ENCODE results near the gene AKR1D1. TPM values are rescaled to one million over a fixed set of nuclear protein-coding genes. Genes with fewer than 3 reads are reported as not detected.

Gene AKR1D1
- polyA plus RNA-seq, 2 of the 4 experiments (the other 2 are of a cell fraction) = 0.06 TPM; not detected in 1

DNA sequence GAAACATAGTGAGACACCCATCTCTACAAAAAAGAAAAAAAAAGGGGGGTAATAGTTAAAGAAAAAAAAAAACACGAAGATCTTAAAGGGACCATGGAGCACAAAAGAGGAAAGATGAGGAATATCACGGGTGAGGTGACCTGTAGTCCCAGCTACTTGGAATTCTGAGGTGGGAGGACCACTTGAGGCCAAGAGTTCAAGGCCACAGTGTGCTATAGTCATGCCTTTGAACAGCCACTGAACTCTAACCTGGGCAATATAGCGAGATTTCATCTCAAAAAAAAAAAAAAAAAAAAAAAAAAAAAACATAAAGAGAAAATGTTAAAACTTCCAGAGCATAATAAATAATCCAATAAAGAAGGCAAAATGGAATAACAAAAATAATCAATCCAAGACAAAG, 23.6 kb downstream of the AKR1D1 start:
- no peak overlapping the region for H3K4me2 ChIP-seq
- WGBS (ENCODE audit: missing lambda C conversion rate) = 14% methylated on average over 3 of the region's 3 CpGs
- no peak overlapping the region for H3K4me3 ChIP-seq
- no peak for DNase-seq (ENCODE audit: low read depth in 1 of 2, low spot score in 1 of 2)
- H3K9me3 ChIP-seq = no peaks in the 10 kb centered on the region
- FAIRE-seq = no peak
- POLR2A ChIA-PET = no interaction called here
- H3K27ac ChIP-seq = no peak overlapping the region
- no peak for ATAC-seq
- no peaks in the 10 kb centered on the region for H3K4me1 ChIP-seq
- TF ChIP-seq, protein P1, sequence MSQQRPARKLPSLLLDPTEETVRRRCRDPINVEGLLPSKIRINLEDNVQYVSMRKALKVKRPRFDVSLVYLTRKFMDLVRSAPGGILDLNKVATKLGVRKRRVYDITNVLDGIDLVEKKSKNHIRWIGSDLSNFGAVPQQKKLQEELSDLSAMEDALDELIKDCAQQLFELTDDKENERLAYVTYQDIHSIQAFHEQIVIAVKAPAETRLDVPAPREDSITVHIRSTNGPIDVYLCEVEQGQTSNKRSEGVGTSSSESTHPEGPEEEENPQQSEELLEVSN (IDR thresholded peaks at IDR 0.05; ENCODE audit: borderline replicate concordance, low read depth) = no peak
- TF ChIP-seq SMC3 (IDR thresholded peaks at IDR 0.05) (no peak), ZNF302 (CRISPR knock-in tag; IDR thresholded peaks at IDR 0.05) (no peak), HDAC2 (IDR thresholded peaks at IDR 0.05) (no peak), PHF8 (IDR thresholded peaks at IDR 0.05; ENCODE audit: borderline replicate concordance, low read depth) (no peak), EHMT2 (IDR thresholded peaks at IDR 0.05; ENCODE audit: low read depth) (no peak), MAZ (IDR thresholded peaks at IDR 0.05; ENCODE audit: borderline replicate concordance, low read depth, low read length) (no peak), POLR2A (IDR thresholded peaks at IDR 0.05; ENCODE audit: low read length) (no peak), ZC3H11A (IDR thresholded peaks at IDR 0.05) (no peak), HEYL (CRISPR knock-in tag; IDR thresholded peaks at IDR 0.05) (no peak), ZFP36 (IDR thresholded peaks at IDR 0.05; ENCODE audit: borderline replicate concordance, partially characterized antibody) (no peak), FOSB (CRISPR knock-in tag; IDR thresholded peaks at IDR 0.05) (no peak), CHD2 (IDR thresholded peaks at IDR 0.05; ENCODE audit: low read length, partially characterized antibody) (no peak), RFX5 (IDR thresholded peaks at IDR 0.05) (no peak), GATA3 (IDR thresholded peaks at IDR 0.05; ENCODE audit: borderline replicate concordance) (no peak), JUN (IDR thresholded peaks at IDR 0.05) (no peak), RNF2 (IDR thresholded peaks at IDR 0.05; ENCODE audit: borderline replicate concordance, low read depth) (no peak), EP300 (IDR thresholded peaks at IDR 0.05) (no peak)
- TF ChIP-seq, protein P2, sequence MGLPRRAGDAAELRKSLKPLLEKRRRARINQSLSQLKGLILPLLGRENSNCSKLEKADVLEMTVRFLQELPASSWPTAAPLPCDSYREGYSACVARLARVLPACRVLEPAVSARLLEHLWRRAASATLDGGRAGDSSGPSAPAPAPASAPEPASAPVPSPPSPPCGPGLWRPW (IDR thresholded peaks at IDR 0.05) = no peak
- TF ChIP-seq, protein P3, sequence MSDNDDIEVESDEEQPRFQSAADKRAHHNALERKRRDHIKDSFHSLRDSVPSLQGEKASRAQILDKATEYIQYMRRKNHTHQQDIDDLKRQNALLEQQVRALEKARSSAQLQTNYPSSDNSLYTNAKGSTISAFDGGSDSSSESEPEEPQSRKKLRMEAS (IDR thresholded peaks at IDR 0.05) = no peak
- CTCF ChIA-PET = interaction anchor here (0.6 to 1.1 kb wide), 2 partner anchors 11 to 62 kb away, joined by 3 to 6 read pairs; no protein-coding TSS in a partner anchor

DNA sequence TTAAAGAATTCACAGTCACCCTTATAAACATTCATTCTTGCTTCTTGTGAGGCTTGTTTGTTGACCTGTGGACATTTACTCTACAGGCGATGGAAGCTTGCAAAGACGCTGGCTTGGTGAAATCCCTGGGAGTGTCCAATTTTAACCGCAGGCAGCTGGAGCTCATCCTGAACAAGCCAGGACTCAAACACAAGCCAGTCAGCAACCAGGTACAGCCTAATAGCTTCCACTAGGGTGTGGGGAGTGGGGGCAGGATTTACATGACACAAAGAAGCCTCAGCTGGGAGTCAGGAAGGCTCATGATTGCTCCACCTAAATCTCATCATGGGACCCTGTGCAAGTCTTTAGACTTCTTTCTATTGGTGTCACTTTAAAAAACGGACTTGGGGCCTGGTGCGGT, 29.0 kb downstream of the AKR1D1 start:
- DNase-seq (ENCODE audit: low read depth in 1 of 2, low spot score in 1 of 2) (no peak), ATAC-seq (no peak), FAIRE-seq (no peak)
- POLR2A ChIA-PET = no interaction called here
- Histone ChIP-seq H3K4me1 (no peaks in the 10 kb centered on the region), H3K4me3 (no peak overlapping the region), H3K4me2 (no peak overlapping the region), H3K27ac (no peak overlapping the region), H3K9me3 (no peaks in the 10 kb centered on the region)
- 71% methylated on average over 5 of the region's 5 CpGs for WGBS (ENCODE audit: missing lambda C conversion rate)
- CTCF ChIA-PET = no interaction called here
- TF ChIP-seq ZNF302 (CRISPR knock-in tag; IDR thresholded peaks at IDR 0.05) = no peak

DNA sequence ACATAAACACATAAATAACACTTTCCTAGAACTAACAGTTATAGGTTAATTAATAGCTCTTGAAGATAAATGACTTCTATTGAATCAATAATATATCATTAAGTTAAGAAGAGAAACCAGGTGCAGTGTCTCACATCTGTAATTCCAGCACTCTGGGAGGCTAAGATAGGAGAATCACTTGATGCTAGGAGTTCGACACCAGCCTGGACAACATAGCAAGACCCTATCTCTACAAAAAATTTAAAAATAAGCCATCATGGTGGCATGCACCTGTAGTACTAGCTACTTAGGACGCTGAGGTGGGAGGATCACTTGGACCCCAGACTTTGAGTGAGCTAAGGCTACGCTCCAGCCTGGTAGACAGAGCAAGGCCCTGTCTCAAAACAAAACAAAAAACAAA, 38.8 kb downstream of the AKR1D1 start:
- CTCF ChIA-PET = no interaction called here
- 61% methylated on average over 3 of the region's 3 CpGs for WGBS (ENCODE audit: missing lambda C conversion rate)
- no peak for ATAC-seq
- TF ChIP-seq CEBPB (IDR thresholded peaks at IDR 0.05) = no peak
- TF ChIP-seq TP53 (CRISPR knock-in tag; IDR thresholded peaks at IDR 0.05) = no peak
- no peak for TF ChIP-seq CBX8 (IDR thresholded peaks at IDR 0.05)
- TF ChIP-seq, protein P4, sequence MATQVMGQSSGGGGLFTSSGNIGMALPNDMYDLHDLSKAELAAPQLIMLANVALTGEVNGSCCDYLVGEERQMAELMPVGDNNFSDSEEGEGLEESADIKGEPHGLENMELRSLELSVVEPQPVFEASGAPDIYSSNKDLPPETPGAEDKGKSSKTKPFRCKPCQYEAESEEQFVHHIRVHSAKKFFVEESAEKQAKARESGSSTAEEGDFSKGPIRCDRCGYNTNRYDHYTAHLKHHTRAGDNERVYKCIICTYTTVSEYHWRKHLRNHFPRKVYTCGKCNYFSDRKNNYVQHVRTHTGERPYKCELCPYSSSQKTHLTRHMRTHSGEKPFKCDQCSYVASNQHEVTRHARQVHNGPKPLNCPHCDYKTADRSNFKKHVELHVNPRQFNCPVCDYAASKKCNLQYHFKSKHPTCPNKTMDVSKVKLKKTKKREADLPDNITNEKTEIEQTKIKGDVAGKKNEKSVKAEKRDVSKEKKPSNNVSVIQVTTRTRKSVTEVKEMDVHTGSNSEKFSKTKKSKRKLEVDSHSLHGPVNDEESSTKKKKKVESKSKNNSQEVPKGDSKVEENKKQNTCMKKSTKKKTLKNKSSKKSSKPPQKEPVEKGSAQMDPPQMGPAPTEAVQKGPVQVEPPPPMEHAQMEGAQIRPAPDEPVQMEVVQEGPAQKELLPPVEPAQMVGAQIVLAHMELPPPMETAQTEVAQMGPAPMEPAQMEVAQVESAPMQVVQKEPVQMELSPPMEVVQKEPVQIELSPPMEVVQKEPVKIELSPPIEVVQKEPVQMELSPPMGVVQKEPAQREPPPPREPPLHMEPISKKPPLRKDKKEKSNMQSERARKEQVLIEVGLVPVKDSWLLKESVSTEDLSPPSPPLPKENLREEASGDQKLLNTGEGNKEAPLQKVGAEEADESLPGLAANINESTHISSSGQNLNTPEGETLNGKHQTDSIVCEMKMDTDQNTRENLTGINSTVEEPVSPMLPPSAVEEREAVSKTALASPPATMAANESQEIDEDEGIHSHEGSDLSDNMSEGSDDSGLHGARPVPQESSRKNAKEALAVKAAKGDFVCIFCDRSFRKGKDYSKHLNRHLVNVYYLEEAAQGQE (IDR thresholded peaks at IDR 0.05) = no peak
- TF ChIP-seq, protein P5, sequence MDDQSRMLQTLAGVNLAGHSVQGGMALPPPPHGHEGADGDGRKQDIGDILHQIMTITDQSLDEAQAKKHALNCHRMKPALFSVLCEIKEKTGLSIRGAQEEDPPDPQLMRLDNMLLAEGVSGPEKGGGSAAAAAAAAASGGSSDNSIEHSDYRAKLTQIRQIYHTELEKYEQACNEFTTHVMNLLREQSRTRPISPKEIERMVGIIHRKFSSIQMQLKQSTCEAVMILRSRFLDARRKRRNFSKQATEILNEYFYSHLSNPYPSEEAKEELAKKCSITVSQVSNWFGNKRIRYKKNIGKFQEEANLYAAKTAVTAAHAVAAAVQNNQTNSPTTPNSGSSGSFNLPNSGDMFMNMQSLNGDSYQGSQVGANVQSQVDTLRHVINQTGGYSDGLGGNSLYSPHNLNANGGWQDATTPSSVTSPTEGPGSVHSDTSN (IDR thresholded peaks at IDR 0.05) = no peak
- no peak for TF ChIP-seq HEYL (CRISPR knock-in tag; IDR thresholded peaks at IDR 0.05)
- TF ChIP-seq, protein P3 (IDR thresholded peaks at IDR 0.05) = no peak
- no peak for TF ChIP-seq BHLHE40 (IDR thresholded peaks at IDR 0.05; ENCODE audit: low read depth, low read length)
- TF ChIP-seq TFCP2L1 (CRISPR knock-in tag; IDR thresholded peaks at IDR 0.05) = no peak
- no peak for TF ChIP-seq ZNF302 (CRISPR knock-in tag; IDR thresholded peaks at IDR 0.05)
- TF ChIP-seq CBX2 (IDR thresholded peaks at IDR 0.05; ENCODE audit: borderline replicate concordance, low read depth) = no peak
- TF ChIP-seq NPAS2 (CRISPR knock-in tag; IDR thresholded peaks at IDR 0.05; ENCODE audit: borderline replicate concordance) = no peak
- TF ChIP-seq, protein P1 (IDR thresholded peaks at IDR 0.05; ENCODE audit: borderline replicate concordance, low read depth) = no peak
- no peak for TF ChIP-seq FOSB (CRISPR knock-in tag; IDR thresholded peaks at IDR 0.05)
- no peak for TF ChIP-seq HOXB13 (CRISPR knock-in tag; IDR thresholded peaks at IDR 0.05; ENCODE audit: low read depth)
- TF ChIP-seq ZFP36 (IDR thresholded peaks at IDR 0.05; ENCODE audit: borderline replicate concordance, partially characterized antibody) = no peak
- TF ChIP-seq EHMT2 (IDR thresholded peaks at IDR 0.05; ENCODE audit: low read depth) = no peak

More for the DNA sequence above, 38.8 kb downstream of the AKR1D1 start:
- Histone ChIP-seq H3K4me3 (no peak overlapping the region), H3K4me1 (peaks cover 9% of the 10 kb centered on the region; the same call in 2 of the 3 replicates), H3K9me3 (no peaks in the 10 kb centered on the region), H3K27ac (no peak overlapping the region), H3K4me2 (no peak overlapping the region)
- no peak for FAIRE-seq
- no peak for DNase-seq (ENCODE audit: low read depth in 1 of 2, low spot score in 1 of 2)
- POLR2A ChIA-PET = no interaction called here
